GM12891 (cell line): Measurements from ENCODE around the gene RNF157.

Experiments
- PAX5 ChIP-seq: IDR thresholded peaks from 2 replicates; pipeline ENCODE4 v1.6.1; 2011; ENCODE audit warnings: low read length, moderate library complexity, mild to moderate bottlenecking; ENCODE audit not compliant: insufficient read depth, severe bottlenecking
- POLR2A ChIP-seq: IDR thresholded peaks from 2 replicates; pipeline ENCODE4 v1.6.1; 2011; ENCODE audit warnings: low read depth, low read length, control low read depth
- POLR2AphosphoS5 ChIP-seq: IDR thresholded peaks from 2 replicates; pipeline ENCODE4 v1.6.1; 2011; ENCODE audit warnings: low read depth, low read length, control low read depth
- POU2F2 ChIP-seq: IDR thresholded peaks from 2 replicates; pipeline ENCODE4 v1.6.1; 2011; ENCODE audit warnings: low read depth, mild to moderate bottlenecking, control low read depth, low read length, moderate library complexity
- SPI1 ChIP-seq: IDR thresholded peaks from 2 replicates; pipeline ENCODE4 v1.6.1; 2011; ENCODE audit warnings: low read depth, low read length, control low read depth
- TAF1 ChIP-seq: IDR thresholded peaks from 2 replicates; pipeline ENCODE4 v1.6.1; 2011; ENCODE audit warnings: low read depth, low read length, control low read depth

GRCh38 chr17:76188213-76189016 is 51.9 kb downstream of the RNF157 start:
- TF ChIP-seq POLR2A (no peak), POLR2AphosphoS5 (no peak), PAX5 (no peak), SPI1 (no peak), TAF1 (no peak), POU2F2 (no peak)
